ENCODE results near the gene CDC25A.

CDC25A gene

GRCh38 chr3:48184299-48184698, 3.9 kb downstream of the CDC25A start:
- no peak for TF ChIP-seq CTCF (IDR thresholded peaks at IDR 0.05; ENCODE audit: low read depth, low read length)
- H3K9me3 ChIP-seq = no peaks in the 10 kb centered on the region
- no peak overlapping the region for H3K4me3 ChIP-seq (ENCODE audit: low read depth, low read length)
- H3K27me3 ChIP-seq = no peaks in the 10 kb centered on the region
- H3K36me3 ChIP-seq = peaks cover 44% of the 10 kb centered on the region
- no peaks in the 10 kb centered on the region for H3K4me1 ChIP-seq
- no peak for DNase-seq

- TF ChIP-seq CTCF (IDR thresholded peaks at IDR 0.05; ENCODE audit: low read depth, low read length) = no peak
- Histone ChIP-seq H3K27me3 (no peaks in the 10 kb centered on the region), H3K4me3 (ENCODE audit: low read depth, low read length) (no peak overlapping the region), H3K36me3 (peaks cover 55% of the 10 kb centered on the region), H3K9me3 (no peaks in the 10 kb centered on the region), H3K4me1 (no peaks in the 10 kb centered on the region)
- no peak for DNase-seq
These were observed 7.5 kb downstream of the CDC25A start for GRCh38 chr3:48180531-48181253.

- H3K9me3 ChIP-seq = no peaks in the 10 kb centered on the region
- H3K36me3 ChIP-seq = peaks cover 57% of the 10 kb centered on the region
- no peaks in the 10 kb centered on the region for H3K27me3 ChIP-seq
- DNase-seq = no peak
- no peaks in the 10 kb centered on the region for H3K4me1 ChIP-seq
- TF ChIP-seq CTCF (IDR thresholded peaks at IDR 0.05; ENCODE audit: low read depth, low read length) = no peak
- H3K4me3 ChIP-seq (ENCODE audit: low read depth, low read length) = no peak overlapping the region
These were observed 8.2 kb downstream of the CDC25A start for GRCh38 chr3:48180021-48180420.

GRCh38 chr3:48178072-48178471, 10.1 kb downstream of the CDC25A start:
- peaks cover 58% of the 10 kb centered on the region for H3K36me3 ChIP-seq
- no peaks in the 10 kb centered on the region for H3K4me1 ChIP-seq
- no peaks in the 10 kb centered on the region for H3K27me3 ChIP-seq
- no peaks in the 10 kb centered on the region for H3K9me3 ChIP-seq
- H3K4me3 ChIP-seq (ENCODE audit: low read depth, low read length) = no peak overlapping the region
- no peak for DNase-seq
- TF ChIP-seq CTCF (IDR thresholded peaks at IDR 0.05; ENCODE audit: low read depth, low read length) = no peak

- H3K36me3 ChIP-seq = peaks cover 13% of the 10 kb centered on the region
- peak; percentile 77 for TF ChIP-seq CTCF (IDR thresholded peaks at IDR 0.05; ENCODE audit: low read depth, low read length)
- no peak overlapping the region for H3K4me3 ChIP-seq (ENCODE audit: low read depth, low read length)
- H3K27me3 ChIP-seq = no peaks in the 10 kb centered on the region
- H3K4me1 ChIP-seq = no peaks in the 10 kb centered on the region
- H3K9me3 ChIP-seq = no peaks in the 10 kb centered on the region
- peak; percentile 65 for DNase-seq
These were observed 30.3 kb downstream of the CDC25A start for GRCh38 chr3:48157950-48158376.

GRCh38 chr3:48157202-48157840, 30.9 kb downstream of the CDC25A start:
- H3K4me3 ChIP-seq (ENCODE audit: low read depth, low read length) = no peak overlapping the region
- peaks cover 13% of the 10 kb centered on the region for H3K36me3 ChIP-seq
- no peak for TF ChIP-seq CTCF (IDR thresholded peaks at IDR 0.05; ENCODE audit: low read depth, low read length)

More at GRCh38 chr3:48157202-48157840, 30.9 kb downstream of the CDC25A start:
- no peak for DNase-seq
- H3K4me1 ChIP-seq = no peaks in the 10 kb centered on the region
- H3K9me3 ChIP-seq = no peaks in the 10 kb centered on the region
- H3K27me3 ChIP-seq = no peaks in the 10 kb centered on the region

All from BE2C (cell line).